ENCODE data around the gene NQO1. TPM values are rescaled to one million over a fixed set of nuclear protein-coding genes. Genes with fewer than 3 reads are reported as not detected.

NQO1 gene
- total and polyA plus RNA-seq, 2 of the 8 experiments (the other 6 are each of a cell fraction or from before 2014, with no cell fraction given) = 32.7 to 45.7 TPM

DNA sequence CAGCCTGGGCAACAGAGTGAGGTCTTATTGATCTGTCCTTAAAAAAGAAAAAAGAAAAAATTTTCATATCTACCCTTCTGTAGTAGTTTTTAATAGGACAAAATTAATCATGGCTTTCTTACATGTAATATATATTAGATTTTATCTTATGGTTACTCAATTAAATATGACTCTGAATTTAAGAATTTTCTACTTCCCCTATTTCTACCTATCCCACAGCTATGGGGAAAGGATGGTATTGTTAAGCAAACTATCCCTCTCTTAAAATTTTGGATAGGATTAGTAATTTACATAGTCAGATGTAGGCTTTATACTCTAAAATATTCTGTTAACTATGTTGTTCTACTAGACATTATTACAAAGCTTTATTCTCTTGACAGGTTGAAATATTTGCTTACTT is 62.5 kb downstream of the NQO1 start:
- POLR2A ChIA-PET (ENCODE audit: partially characterized antibody) = interaction anchor here (0.6 to 0.9 kb wide), 2 partner anchors 9 to 22 kb away, joined by 3 read pairs; no protein-coding TSS in a partner anchor

More for the DNA sequence above, 62.5 kb downstream of the NQO1 start:
- no peak overlapping the region for H3K56ac ChIP-seq (replicated peaks; ENCODE audit: insufficient read length, low read depth, low read length)
- no peak overlapping the region for H4K5ac ChIP-seq (ENCODE audit: insufficient read length, low read depth, low read length)
- H2BK20ac ChIP-seq (ENCODE audit: low read length) = no peak overlapping the region
- H2BK5ac ChIP-seq (ENCODE audit: low read depth, low read length) = no peak overlapping the region
- H2AK5ac ChIP-seq (ENCODE audit: low read depth, low read length) = no peak overlapping the region
- no peak for DNase-seq (ENCODE audit: low read depth in 1 of 2, low spot score in 2 of 2)
- H3K79me2 ChIP-seq (ENCODE audit: control insufficient read depth in 1 of 2, insufficient read depth in 2 of 2, low read length in 2 of 2) = no peaks in the 10 kb centered on the region
- no peak overlapping the region for H2BK120ac ChIP-seq (replicated peaks; ENCODE audit: low read depth, low read length)
- no peaks in the 10 kb centered on the region for H3K4me1 ChIP-seq (replicated peaks in 1 of 4; ENCODE audit: control insufficient read depth in 3 of 4, insufficient read depth in 4 of 4, low read length in 3 of 4)
- FAIRE-seq = no peak
- H2BK15ac ChIP-seq (ENCODE audit: low read length) = no peak overlapping the region
- H2BK12ac ChIP-seq (ENCODE audit: low read depth, low read length) = no peak overlapping the region
- no peak overlapping the region for H3K18ac ChIP-seq (ENCODE audit: extremely low read depth, low read length)
- H3K4ac ChIP-seq (replicated peaks; ENCODE audit: insufficient read length, low read depth, low read length) = no peak overlapping the region
- H3K4me2 ChIP-seq (ENCODE audit: insufficient read depth in 1 of 2, low read depth in 2 of 2, low read length in 2 of 2) = no peak overlapping the region
- H3K27me3 ChIP-seq (replicated peaks in 1 of 4; ENCODE audit: control insufficient read depth in 3 of 4, extremely low read depth in 1 of 4, insufficient read depth in 3 of 4, low read length in 3 of 4) = no peaks in the 10 kb centered on the region
- no peak overlapping the region for H3K9ac ChIP-seq (replicated peaks in 1 of 4; ENCODE audit: extremely low read depth in 1 of 4, low read depth in 3 of 4, low read length in 3 of 4)
- no peaks in the 10 kb centered on the region for H3K79me1 ChIP-seq (ENCODE audit: low read depth, low read length)
- H3K36me3 ChIP-seq (ENCODE audit: control insufficient read depth in 2 of 4, insufficient read depth in 4 of 4, low read length in 3 of 4) = peaks cover 0 to 14% (median 7%) of the 10 kb centered on the region in 4 experiments; a peak in 6 of 8 replicates
- H3K4me3 ChIP-seq (ENCODE audit: extremely low read depth in 1 of 4, insufficient read depth in 2 of 4, low read depth in 3 of 4, low read length in 4 of 4) = no peak overlapping the region
- no peak overlapping the region for H2AFZ ChIP-seq (ENCODE audit: low read length)
- no peak overlapping the region for H3K23ac ChIP-seq (ENCODE audit: insufficient read length)
- H3K14ac ChIP-seq (ENCODE audit: insufficient read length) = no peak overlapping the region
- H3K27ac ChIP-seq (ENCODE audit: low read depth, low read length) = no peak overlapping the region
- H4K8ac ChIP-seq (ENCODE audit: extremely low read depth, insufficient read depth, low read length) = no peak overlapping the region
- CTCF ChIA-PET (ENCODE audit: partially characterized antibody) = interaction anchor here (1.0 to 1.5 kb wide), 2 partner anchors 69 to 168 kb away, joined by 3 to 4 read pairs; no protein-coding TSS in a partner anchor
- TF ChIP-seq EZH2 (IDR thresholded peaks at IDR 0.05; ENCODE audit: low read depth, low read length, severe bottlenecking) (no peak), BACH1 (IDR thresholded peaks at IDR 0.05; ENCODE audit: low read length) (no peak), RXRA (IDR thresholded peaks at IDR 0.05; ENCODE audit: insufficient read depth, low read depth, low read length) (no peak), POLR2A (IDR thresholded peaks at IDR 0.05; ENCODE audit: control extremely low read depth in 1 of 2, low read depth in 2 of 2, low read length in 2 of 2) (no peak), NANOG (IDR thresholded peaks at IDR 0.05; ENCODE audit: insufficient read depth, low read depth, low read length, poor library complexity, severe bottlenecking) (no peak), RBBP5 (IDR thresholded peaks at IDR 0.05; ENCODE audit: borderline replicate concordance, low read depth, low read length) (no peak), SAP30 (IDR thresholded peaks at IDR 0.05; ENCODE audit: insufficient read depth, insufficient replicate concordance, low read length) (no peak), SRF (IDR thresholded peaks at IDR 0.05; ENCODE audit: low read depth, low read length) (no peak), CTBP2 (IDR thresholded peaks at IDR 0.05; ENCODE audit: borderline replicate concordance, insufficient read depth, insufficient read length, low read length) (no peak), CHD2 (IDR thresholded peaks at IDR 0.05; ENCODE audit: low read length) (no peak), TEAD4 (IDR thresholded peaks at IDR 0.05; ENCODE audit: low read depth, low read length) (no peak), MAFK (IDR thresholded peaks at IDR 0.05; ENCODE audit: low read depth, low read length) (no peak), TCF12 (IDR thresholded peaks at IDR 0.05; ENCODE audit: low read depth, low read length) (no peak)
- TF ChIP-seq, protein P1, sequence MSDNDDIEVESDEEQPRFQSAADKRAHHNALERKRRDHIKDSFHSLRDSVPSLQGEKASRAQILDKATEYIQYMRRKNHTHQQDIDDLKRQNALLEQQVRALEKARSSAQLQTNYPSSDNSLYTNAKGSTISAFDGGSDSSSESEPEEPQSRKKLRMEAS (IDR thresholded peaks at IDR 0.05) = no peak
- TF ChIP-seq, protein P2, sequence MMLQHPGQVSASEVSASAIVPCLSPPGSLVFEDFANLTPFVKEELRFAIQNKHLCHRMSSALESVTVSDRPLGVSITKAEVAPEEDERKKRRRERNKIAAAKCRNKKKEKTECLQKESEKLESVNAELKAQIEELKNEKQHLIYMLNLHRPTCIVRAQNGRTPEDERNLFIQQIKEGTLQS (IDR thresholded peaks at IDR 0.05; ENCODE audit: insufficient read depth, low read depth, low read length) = no peak
- no peaks in the 10 kb centered on the region for H3K23me2 ChIP-seq (ENCODE audit: low read depth, low read length)
- H4K20me1 ChIP-seq (replicated peaks in 1 of 2; ENCODE audit: control insufficient read depth in 1 of 2, insufficient read depth in 2 of 2, low read length in 2 of 2) = no peaks in the 10 kb centered on the region
- no peaks in the 10 kb centered on the region for H3K9me3 ChIP-seq (ENCODE audit: insufficient read depth in 2 of 2, low read depth in 1 of 2, low read length in 1 of 2)
- H4K91ac ChIP-seq (replicated peaks; ENCODE audit: insufficient read length, low read length) = no peak overlapping the region

All from H1 (cell line).